ENCODE data around the gene TAF4. TPM values are rescaled to one million over a fixed set of nuclear protein-coding genes. Genes with fewer than 3 reads are reported as not detected.
A peak's percentile ranks its signal among the peaks of the same experiment; 100 is the strongest.

Gene TAF4
- total RNA-seq, 2 donors from 2014 or later = 25.5 to 39.9 TPM

GRCh38 chr20:62061851-62062423 is 3.7 kb downstream of the TAF4 start:
- 91 to 97% methylated on average over 5 to 8 of the region's 8 CpGs for WGBS, 2 experiments (ENCODE audit: insufficient coverage in 1 of 2, insufficient read length in 1 of 2)
- no peak overlapping the region for H3K4me3 Mint-ChIP-seq
- Histone ChIP-seq H3K36me3 (ENCODE audit: control insufficient read depth, insufficient read depth, low read length) (peaks cover 27% of the 10 kb centered on the region), H3K4me3 (ENCODE audit: low read length) (peak overlapping the region; percentile 81), H3K27ac (ENCODE audit: low read depth, low read length) (no peak overlapping the region), H3K9me3 (ENCODE audit: control insufficient read depth, low read length) (no peaks in the 10 kb centered on the region), H3K4me1 (ENCODE audit: control insufficient read depth, insufficient read depth, low read length) (peaks cover 15% of the 10 kb centered on the region), H3K27me3 (ENCODE audit: control insufficient read depth, insufficient read depth, low read length, poor library complexity, severe bottlenecking) (no peaks in the 10 kb centered on the region), H3K9ac (ENCODE audit: extremely low read depth, low read length, poor library complexity, severe bottlenecking) (no peak overlapping the region)
- H3K36me3 Mint-ChIP-seq (ENCODE audit: low read depth) = peaks cover 12% of the 10 kb centered on the region
- peaks cover 17% of the 10 kb centered on the region for H3K4me1 Mint-ChIP-seq
- H3K9me3 Mint-ChIP-seq = no peaks in the 10 kb centered on the region
- DNase-seq = no peak
- no peaks in the 10 kb centered on the region for H3K27me3 Mint-ChIP-seq (ENCODE audit: insufficient read depth)
- TF ChIP-seq CTCF (conservative IDR thresholded peaks at IDR 0.05) = no peak
- H3K27ac Mint-ChIP-seq = no peak overlapping the region

GRCh38 chr20:62060631-62061541 is 4.8 kb downstream of the TAF4 start:
- 81 to 96% methylated on average over 3 to 12 of the region's 12 CpGs for WGBS, 2 experiments (ENCODE audit: insufficient coverage in 1 of 2, insufficient read length in 1 of 2)
- no peaks in the 10 kb centered on the region for H3K27me3 Mint-ChIP-seq (ENCODE audit: insufficient read depth)
- Histone ChIP-seq H3K27me3 (ENCODE audit: control insufficient read depth, insufficient read depth, low read length, poor library complexity, severe bottlenecking) (no peaks in the 10 kb centered on the region), H3K36me3 (ENCODE audit: control insufficient read depth, insufficient read depth, low read length) (peaks cover 27% of the 10 kb centered on the region), H3K9ac (ENCODE audit: extremely low read depth, low read length, poor library complexity, severe bottlenecking) (no peak overlapping the region), H3K4me3 (ENCODE audit: low read length) (no peak overlapping the region), H3K9me3 (ENCODE audit: control insufficient read depth, low read length) (no peaks in the 10 kb centered on the region), H3K4me1 (ENCODE audit: control insufficient read depth, insufficient read depth, low read length) (peaks cover 15% of the 10 kb centered on the region), H3K27ac (ENCODE audit: low read depth, low read length) (no peak overlapping the region)
- H3K36me3 Mint-ChIP-seq (ENCODE audit: low read depth) = peaks cover 19% of the 10 kb centered on the region
- H3K4me3 Mint-ChIP-seq = no peak overlapping the region
- H3K4me1 Mint-ChIP-seq = peaks cover 14% of the 10 kb centered on the region
- DNase-seq = no peak
- TF ChIP-seq CTCF (conservative IDR thresholded peaks at IDR 0.05) = no peak
- no peaks in the 10 kb centered on the region for H3K9me3 Mint-ChIP-seq
- no peak overlapping the region for H3K27ac Mint-ChIP-seq

DNA sequence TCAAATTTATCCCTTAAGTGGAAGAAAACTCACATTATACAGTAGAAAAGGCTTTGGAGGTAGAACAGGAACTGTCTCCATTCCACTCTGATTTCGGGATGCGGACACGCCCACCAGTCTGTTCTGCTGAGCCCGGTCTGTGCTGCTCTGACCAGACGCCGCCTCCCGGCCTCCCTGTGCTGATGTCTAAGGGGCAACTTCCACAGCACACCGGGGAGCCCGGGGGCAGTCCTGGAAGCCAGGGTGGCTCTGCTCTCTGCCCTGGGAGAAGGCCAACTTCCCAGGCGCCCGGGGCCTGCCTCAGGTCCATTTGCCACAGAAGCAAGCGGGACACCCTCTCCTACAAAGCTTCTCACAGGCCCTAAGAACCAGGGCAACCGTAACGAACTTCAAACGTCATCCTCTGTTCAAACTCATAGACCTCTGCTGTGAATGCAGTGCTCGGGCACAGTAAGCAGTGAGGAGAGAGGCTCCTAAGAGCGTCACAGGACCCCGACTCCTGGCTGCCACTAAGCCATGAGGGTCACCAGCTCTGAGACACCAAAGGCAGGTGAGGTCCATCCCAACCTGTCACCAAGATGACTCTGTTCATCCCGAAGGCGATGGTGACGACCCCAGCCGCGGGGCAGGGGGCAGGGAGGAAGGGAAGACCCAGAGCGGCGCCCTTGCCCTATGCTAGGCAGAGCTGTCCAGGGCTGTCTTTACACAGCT is 5.6 kb downstream of the TAF4 start:
- Histone ChIP-seq H3K36me3 (ENCODE audit: control insufficient read depth, insufficient read depth, low read length) (peaks cover 35% of the 10 kb centered on the region), H3K9ac (ENCODE audit: extremely low read depth, low read length, poor library complexity, severe bottlenecking) (no peak overlapping the region), H3K27ac (ENCODE audit: low read depth, low read length) (no peak overlapping the region), H3K4me1 (ENCODE audit: control insufficient read depth, insufficient read depth, low read length) (peaks cover 15% of the 10 kb centered on the region), H3K4me3 (ENCODE audit: low read length) (no peak overlapping the region), H3K27me3 (ENCODE audit: control insufficient read depth, insufficient read depth, low read length, poor library complexity, severe bottlenecking) (no peaks in the 10 kb centered on the region), H3K9me3 (ENCODE audit: control insufficient read depth, low read length) (no peaks in the 10 kb centered on the region)
- no peak overlapping the region for H3K4me3 Mint-ChIP-seq
- no peak for DNase-seq
- H3K27ac Mint-ChIP-seq = no peak overlapping the region
- no peak for TF ChIP-seq CTCF (conservative IDR thresholded peaks at IDR 0.05)
- peaks cover 14% of the 10 kb centered on the region for H3K4me1 Mint-ChIP-seq
- no peaks in the 10 kb centered on the region for H3K27me3 Mint-ChIP-seq (ENCODE audit: insufficient read depth)
- H3K9me3 Mint-ChIP-seq = peaks cover 4% of the 10 kb centered on the region
- peaks cover 28% of the 10 kb centered on the region for H3K36me3 Mint-ChIP-seq (ENCODE audit: low read depth)
- 94% methylated on average over 15 to 25 of the region's 25 CpGs for WGBS, 2 experiments (ENCODE audit: insufficient coverage in 1 of 2, insufficient read length in 1 of 2)

All from endodermal cell (in vitro differentiated cells).